ENCODE measurements around the gene SF3B2.

Gene SF3B2

DNA sequence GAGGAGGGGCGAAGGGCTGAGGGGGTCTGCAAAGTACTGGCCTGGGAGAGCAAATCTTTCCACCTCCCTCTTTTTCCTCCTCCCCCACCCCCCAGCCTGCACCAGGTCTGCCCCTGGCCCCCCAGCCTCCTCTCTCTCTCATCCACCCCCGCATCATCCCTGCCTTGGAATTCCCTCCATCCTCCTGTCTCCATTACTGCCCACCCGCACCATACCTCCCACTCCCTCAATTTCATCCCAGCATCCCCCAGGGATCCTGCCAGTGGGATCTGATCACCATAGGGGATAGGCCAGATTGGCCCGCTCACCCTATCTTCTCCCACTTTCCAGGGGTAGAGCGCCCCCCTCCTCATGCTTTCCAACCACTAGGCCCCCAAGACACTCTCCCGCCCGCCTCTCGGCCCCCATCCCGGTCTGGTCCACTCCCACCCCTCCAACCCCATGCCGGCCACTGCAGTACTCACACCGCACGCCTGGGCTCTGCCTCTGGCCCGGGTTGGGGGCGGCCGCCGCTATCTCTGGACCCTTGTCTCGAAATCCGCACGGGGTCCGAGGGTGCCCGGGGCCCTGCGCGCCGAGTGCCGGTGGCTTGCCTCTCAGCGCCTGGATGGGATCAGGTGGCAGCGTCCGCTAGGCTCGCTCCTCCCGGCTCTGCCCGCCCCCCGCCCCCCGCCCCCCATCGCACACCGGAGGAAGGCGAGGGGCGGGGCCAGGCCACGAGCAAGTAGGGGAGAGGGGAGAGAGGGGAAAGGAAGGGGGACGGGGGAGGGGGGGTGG lies 3.4 kb upstream of the SF3B2 start, which contains the start of gene GAL3ST3:
TSS of gene GAL3ST3 (minus strand) at position 615 of the 777 bp plus-strand sequence. CDS start 3,746 bp downstream, outside the sequence.
- H3K36me3 ChIP-seq (ENCODE audit: insufficient read depth) = peaks cover under 1% of the 10 kb centered on the region; the same call in 1 of the 2 replicates
- no peak within 1 kb of the TSS for H3K4me3 ChIP-seq (IDR thresholded peaks at IDR 0.05; ENCODE audit: insufficient read depth, low read depth, low read length)
- peaks cover 16% of the 10 kb centered on the region for H3K79me2 ChIP-seq (ENCODE audit: insufficient read depth, low read depth)
- no peaks in the 10 kb centered on the region for H4K20me1 ChIP-seq (ENCODE audit: insufficient read depth)
- no peak within 1 kb of the TSS for H3K9ac ChIP-seq
- no peaks in the 10 kb centered on the region for H3K27me3 ChIP-seq (ENCODE audit: insufficient read depth, low read depth)
- H2AFZ ChIP-seq (ENCODE audit: low read depth) = no peak within 1 kb of the TSS
- no peak within 1 kb of the TSS for H3K4me2 ChIP-seq
- H3K27ac ChIP-seq = no peak within 1 kb of the TSS
- TF ChIP-seq, protein P1, sequence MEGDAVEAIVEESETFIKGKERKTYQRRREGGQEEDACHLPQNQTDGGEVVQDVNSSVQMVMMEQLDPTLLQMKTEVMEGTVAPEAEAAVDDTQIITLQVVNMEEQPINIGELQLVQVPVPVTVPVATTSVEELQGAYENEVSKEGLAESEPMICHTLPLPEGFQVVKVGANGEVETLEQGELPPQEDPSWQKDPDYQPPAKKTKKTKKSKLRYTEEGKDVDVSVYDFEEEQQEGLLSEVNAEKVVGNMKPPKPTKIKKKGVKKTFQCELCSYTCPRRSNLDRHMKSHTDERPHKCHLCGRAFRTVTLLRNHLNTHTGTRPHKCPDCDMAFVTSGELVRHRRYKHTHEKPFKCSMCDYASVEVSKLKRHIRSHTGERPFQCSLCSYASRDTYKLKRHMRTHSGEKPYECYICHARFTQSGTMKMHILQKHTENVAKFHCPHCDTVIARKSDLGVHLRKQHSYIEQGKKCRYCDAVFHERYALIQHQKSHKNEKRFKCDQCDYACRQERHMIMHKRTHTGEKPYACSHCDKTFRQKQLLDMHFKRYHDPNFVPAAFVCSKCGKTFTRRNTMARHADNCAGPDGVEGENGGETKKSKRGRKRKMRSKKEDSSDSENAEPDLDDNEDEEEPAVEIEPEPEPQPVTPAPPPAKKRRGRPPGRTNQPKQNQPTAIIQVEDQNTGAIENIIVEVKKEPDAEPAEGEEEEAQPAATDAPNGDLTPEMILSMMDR (conservative IDR thresholded peaks at IDR 0.05; ENCODE audit: low read depth, low read length) = no peak
- peaks cover 35% of the 10 kb centered on the region for H3K4me1 ChIP-seq (ENCODE audit: low read depth, poor library complexity, severe bottlenecking)

DNA sequence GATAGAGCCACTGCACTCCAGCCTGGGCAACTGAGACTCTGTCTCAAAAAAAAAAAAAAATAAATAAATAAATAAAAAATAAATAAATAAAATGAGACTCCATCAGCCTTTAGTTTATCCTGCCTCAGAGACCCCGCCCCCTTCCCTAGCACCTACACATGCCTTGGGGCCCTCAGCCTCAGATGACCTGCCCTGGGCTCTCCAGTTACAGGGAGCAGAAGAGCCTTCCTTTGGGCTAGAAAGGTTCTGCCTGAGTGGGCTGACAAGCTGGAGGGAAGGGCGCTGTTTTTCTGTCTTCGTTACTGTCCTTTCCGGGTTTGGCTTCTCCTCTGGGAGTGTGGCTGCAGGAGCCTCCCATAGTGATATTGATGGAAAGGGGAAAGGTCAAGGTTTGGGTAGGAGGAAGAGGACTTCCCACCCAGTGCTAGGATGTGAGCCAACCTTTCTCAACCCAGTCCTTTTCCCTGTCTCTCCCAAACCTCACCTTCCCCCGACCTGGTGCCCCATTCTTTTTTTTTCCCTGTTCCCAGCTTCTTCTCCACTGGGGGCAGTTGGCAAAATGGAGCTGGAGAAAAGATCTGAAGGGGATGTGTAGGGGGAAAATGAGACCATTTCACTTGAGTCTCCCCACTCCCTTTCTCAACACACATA lies 1.5 kb upstream of the SF3B2 start:
- Histone ChIP-seq H3K27ac (peak overlapping the region; percentile 59; the same call in 1 of the 2 replicates), H3K4me1 (ENCODE audit: low read depth, poor library complexity, severe bottlenecking) (peaks cover 37% of the 10 kb centered on the region), H3K4me2 (peak overlapping the region; percentile 99; the same call in 1 of the 2 replicates), H4K20me1 (ENCODE audit: insufficient read depth) (no peaks in the 10 kb centered on the region), H2AFZ (ENCODE audit: low read depth) (peak overlapping the region; percentile 76; the same call in 1 of the 2 replicates), H3K79me2 (ENCODE audit: insufficient read depth, low read depth) (peaks cover 36% of the 10 kb centered on the region), H3K9ac (peak overlapping the region; percentile 61; the same call in 1 of the 2 replicates), H3K27me3 (ENCODE audit: insufficient read depth, low read depth) (no peaks in the 10 kb centered on the region), H3K36me3 (ENCODE audit: insufficient read depth) (peaks cover 8% of the 10 kb centered on the region; the same call in 1 of the 2 replicates), H3K4me3 (IDR thresholded peaks at IDR 0.05; ENCODE audit: insufficient read depth, low read depth, low read length) (no peak overlapping the region)
- TF ChIP-seq, protein P1 (conservative IDR thresholded peaks at IDR 0.05; ENCODE audit: low read depth, low read length) = no peak

DNA sequence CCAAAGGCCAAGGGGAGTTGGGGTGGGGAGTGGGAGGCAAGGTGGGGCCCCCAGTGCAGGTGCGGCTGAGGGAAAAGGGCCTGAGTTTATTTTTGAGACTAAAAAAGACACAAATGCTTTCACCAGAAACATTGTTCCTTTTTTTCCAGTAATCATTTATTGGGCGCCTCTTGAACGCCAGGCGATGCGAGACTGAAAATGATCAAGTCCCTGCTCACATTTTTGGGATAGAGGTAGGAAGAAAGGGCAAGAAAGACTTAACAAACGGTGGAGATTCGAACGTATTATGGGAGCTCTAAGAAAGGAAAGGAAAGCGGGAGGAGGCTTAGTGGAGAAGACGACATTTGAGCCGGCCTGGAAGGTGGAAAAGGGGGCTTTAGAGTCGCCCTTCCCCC lies 796 bp upstream of the SF3B2 start:
- Histone ChIP-seq H3K79me2 (ENCODE audit: insufficient read depth, low read depth) (peaks cover 42% of the 10 kb centered on the region), H4K20me1 (ENCODE audit: insufficient read depth) (no peaks in the 10 kb centered on the region), H3K4me1 (ENCODE audit: low read depth, poor library complexity, severe bottlenecking) (peaks cover 37% of the 10 kb centered on the region), H3K27ac (peak overlapping the region; percentile 59), H2AFZ (ENCODE audit: low read depth) (peak overlapping the region; percentile 76), H3K4me2 (peak overlapping the region; percentile 99), H3K27me3 (ENCODE audit: insufficient read depth, low read depth) (no peaks in the 10 kb centered on the region), H3K9ac (peak overlapping the region; percentile 61; the same call in 1 of the 2 replicates), H3K36me3 (ENCODE audit: insufficient read depth) (peaks cover 12% of the 10 kb centered on the region; the same call in 1 of the 2 replicates), H3K4me3 (IDR thresholded peaks at IDR 0.05; ENCODE audit: insufficient read depth, low read depth, low read length) (no peak overlapping the region)
- TF ChIP-seq, protein P1 (conservative IDR thresholded peaks at IDR 0.05; ENCODE audit: low read depth, low read length) = no peak

DNA sequence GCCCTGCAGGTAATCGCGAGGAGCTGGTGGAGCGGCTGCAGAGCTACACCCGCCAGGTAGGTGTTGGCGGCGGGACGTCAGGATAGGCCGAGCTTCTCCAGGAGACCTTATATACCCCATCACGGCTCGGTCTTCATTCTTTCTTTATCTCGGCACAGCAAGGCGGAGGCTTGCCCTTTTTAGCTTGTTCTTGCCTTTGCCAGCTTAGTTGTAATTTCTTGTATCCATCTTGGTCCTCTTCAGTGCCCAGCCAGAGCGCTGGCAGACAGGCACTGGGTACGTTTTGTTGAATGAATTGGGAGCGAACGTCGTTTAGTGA lies 459 bp downstream of the SF3B2 start:
- peak overlapping the region; percentile 74 for H3K9ac ChIP-seq
- no peaks in the 10 kb centered on the region for H3K27me3 ChIP-seq (ENCODE audit: insufficient read depth, low read depth)
- no peaks in the 10 kb centered on the region for H4K20me1 ChIP-seq (ENCODE audit: insufficient read depth)
- peaks cover 48% of the 10 kb centered on the region for H3K4me1 ChIP-seq (ENCODE audit: low read depth, poor library complexity, severe bottlenecking)
- peak overlapping the region; percentile 36; the same call in 1 of the 2 replicates for H2AFZ ChIP-seq (ENCODE audit: low read depth)
- H3K27ac ChIP-seq = peak overlapping the region; percentile 72
- peaks cover 55% of the 10 kb centered on the region for H3K79me2 ChIP-seq (ENCODE audit: insufficient read depth, low read depth)
- H3K36me3 ChIP-seq (ENCODE audit: insufficient read depth) = peaks cover 25% of the 10 kb centered on the region; the same call in 1 of the 2 replicates
- TF ChIP-seq, protein P1 (conservative IDR thresholded peaks at IDR 0.05; ENCODE audit: low read depth, low read length) = no peak
- H3K4me3 ChIP-seq (IDR thresholded peaks at IDR 0.05; ENCODE audit: insufficient read depth, low read depth, low read length) = no peak overlapping the region
- H3K4me2 ChIP-seq = peak overlapping the region; percentile 95; the same call in 1 of the 2 replicates
